WERI-Rb-1 (cell line): Measurements from ENCODE around the gene ATG13.

Experiments used
- DNase-seq: peaks from one replicate; pipeline ENCODE4 v3.0.0-alpha.2; 2020
- H3K27ac ChIP-seq: fragments of 250-450 bp; sonication (Bioruptor Pico); 2 replicates; pipeline ENCODE4 v1.5.1; 2020; ENCODE audit warnings: mild to moderate bottlenecking, moderate library complexity
- H3K27me3 ChIP-seq: fragments of 250-450 bp; sonication (Bioruptor Pico); 2 replicates; pipeline ENCODE4 v1.5.1; 2021; ENCODE audit warnings: mild to moderate bottlenecking, low read depth, moderate library complexity; ENCODE audit not compliant: insufficient read depth, severe bottlenecking
- H3K36me3 ChIP-seq: fragments of 250-450 bp; sonication (Bioruptor Pico); 2 replicates; pipeline ENCODE4 v1.5.1; 2020; ENCODE audit warnings: mild to moderate bottlenecking, moderate library complexity
- H3K4me3 ChIP-seq: 2 replicates; pipeline ENCODE4 v1.5.1; 2011; ENCODE audit warnings: low read depth, mild to moderate bottlenecking, control low read depth, low read length
- H3K9me3 ChIP-seq: fragments of 250-450 bp; sonication (Bioruptor Pico); 2 replicates; pipeline ENCODE4 v1.5.1; 2021; ENCODE audit warnings: mild to moderate bottlenecking, moderate library complexity; ENCODE audit not compliant: severe bottlenecking
- CTCF ChIP-seq: IDR thresholded peaks from 2 replicates; pipeline ENCODE4 v1.5.1; 2011; ENCODE audit warnings: low read depth, mild to moderate bottlenecking, control low read depth, inconsistent platforms, low read length

ATG13 gene

DNA sequence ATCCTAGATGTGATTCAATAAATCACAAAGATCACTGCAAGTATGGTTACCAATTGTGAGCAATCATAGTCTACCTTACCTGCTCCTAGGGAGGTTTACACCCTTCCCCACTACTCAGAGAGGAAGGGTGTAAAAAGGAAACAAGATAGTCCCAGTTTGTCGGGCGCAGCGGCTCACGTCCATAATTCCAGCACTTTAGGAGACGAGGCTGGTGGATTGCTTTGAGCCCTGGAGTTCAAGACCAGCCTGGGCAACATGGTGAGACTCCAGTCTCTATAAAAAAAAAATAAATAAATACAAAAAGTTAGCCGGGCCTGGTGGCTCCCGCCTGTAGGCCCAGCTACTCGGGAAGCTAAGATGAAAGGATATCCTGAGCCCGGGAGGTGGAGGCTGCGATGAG lies 22.6 kb upstream of the ATG13 start:
- no peak for DNase-seq
- H3K9me3 ChIP-seq: no peaks in the 10 kb centered on the region
- no peaks in the 10 kb centered on the region; the same call in 1 of the 2 replicates for H3K36me3 ChIP-seq
- H3K27me3 ChIP-seq: no peaks in the 10 kb centered on the region
- H3K4me3 ChIP-seq: no peak overlapping the region
- no peak for TF ChIP-seq CTCF
- H3K27ac ChIP-seq: peak overlapping the region; percentile 72

GRCh38 chr11:46597155-46597554 lies 20.2 kb upstream of the ATG13 start:
- no peaks in the 10 kb centered on the region; the same call in 1 of the 2 replicates for H3K36me3 ChIP-seq
- no peak overlapping the region for H3K4me3 ChIP-seq
- TF ChIP-seq CTCF: no peak
- DNase-seq: no peak
- H3K27ac ChIP-seq: no peak overlapping the region
- H3K27me3 ChIP-seq: no peaks in the 10 kb centered on the region
- H3K9me3 ChIP-seq: no peaks in the 10 kb centered on the region

DNA sequence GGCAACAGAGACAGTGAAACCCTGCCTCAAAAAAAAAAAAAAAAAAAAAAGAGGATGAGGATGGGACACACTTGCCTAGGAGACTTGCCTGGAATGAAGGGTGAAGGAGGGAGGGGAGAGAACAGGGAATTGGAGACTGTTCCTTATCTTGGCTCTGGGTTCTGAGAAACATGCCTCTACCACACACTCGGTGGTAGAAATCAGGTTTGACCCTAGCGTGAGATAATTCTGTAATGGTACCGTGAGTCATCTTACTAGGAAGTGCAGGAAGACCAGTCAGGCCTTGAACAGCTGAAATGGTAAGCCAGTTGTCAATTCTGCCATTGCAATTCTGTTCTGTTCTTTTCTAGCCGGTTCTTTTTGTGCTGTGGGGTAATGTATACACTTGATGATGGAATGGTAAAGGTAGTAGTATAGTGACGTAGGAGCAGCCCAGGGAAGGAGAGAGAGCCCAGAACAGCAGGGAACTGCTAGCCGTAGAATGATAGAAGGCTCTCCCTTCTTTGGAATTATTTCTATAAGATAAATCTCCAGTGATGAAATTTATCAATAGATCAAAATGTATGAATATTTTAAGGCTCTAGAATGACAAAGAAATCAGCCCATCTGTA lies 19.6 kb upstream of the ATG13 start:
- Histone ChIP-seq H3K9me3 (no peaks in the 10 kb centered on the region), H3K36me3 (no peaks in the 10 kb centered on the region), H3K4me3 (no peak overlapping the region), H3K27me3 (no peaks in the 10 kb centered on the region), H3K27ac (no peak overlapping the region)
- DNase-seq: no peak
- TF ChIP-seq CTCF: no peak

GRCh38 chr11:46599340-46600193 lies 17.8 kb upstream of the ATG13 start:
- Histone ChIP-seq H3K36me3 (peaks cover 6% of the 10 kb centered on the region; the same call in 1 of the 2 replicates), H3K4me3 (no peak overlapping the region), H3K27ac (no peak overlapping the region), H3K9me3 (no peaks in the 10 kb centered on the region), H3K27me3 (no peaks in the 10 kb centered on the region)
- DNase-seq: no peak
- TF ChIP-seq CTCF: no peak

GRCh38 chr11:46600194-46600960 lies 17.0 kb upstream of the ATG13 start:
- no peak for TF ChIP-seq CTCF
- peaks cover 6% of the 10 kb centered on the region; the same call in 1 of the 2 replicates for H3K36me3 ChIP-seq
- DNase-seq: no peak

More at GRCh38 chr11:46600194-46600960, 17.0 kb upstream of the ATG13 start:
- Histone ChIP-seq H3K27ac (no peak overlapping the region), H3K4me3 (no peak overlapping the region), H3K27me3 (no peaks in the 10 kb centered on the region), H3K9me3 (no peaks in the 10 kb centered on the region)
